ENCODE data around the gene EMC1.

Gene EMC1

DNA sequence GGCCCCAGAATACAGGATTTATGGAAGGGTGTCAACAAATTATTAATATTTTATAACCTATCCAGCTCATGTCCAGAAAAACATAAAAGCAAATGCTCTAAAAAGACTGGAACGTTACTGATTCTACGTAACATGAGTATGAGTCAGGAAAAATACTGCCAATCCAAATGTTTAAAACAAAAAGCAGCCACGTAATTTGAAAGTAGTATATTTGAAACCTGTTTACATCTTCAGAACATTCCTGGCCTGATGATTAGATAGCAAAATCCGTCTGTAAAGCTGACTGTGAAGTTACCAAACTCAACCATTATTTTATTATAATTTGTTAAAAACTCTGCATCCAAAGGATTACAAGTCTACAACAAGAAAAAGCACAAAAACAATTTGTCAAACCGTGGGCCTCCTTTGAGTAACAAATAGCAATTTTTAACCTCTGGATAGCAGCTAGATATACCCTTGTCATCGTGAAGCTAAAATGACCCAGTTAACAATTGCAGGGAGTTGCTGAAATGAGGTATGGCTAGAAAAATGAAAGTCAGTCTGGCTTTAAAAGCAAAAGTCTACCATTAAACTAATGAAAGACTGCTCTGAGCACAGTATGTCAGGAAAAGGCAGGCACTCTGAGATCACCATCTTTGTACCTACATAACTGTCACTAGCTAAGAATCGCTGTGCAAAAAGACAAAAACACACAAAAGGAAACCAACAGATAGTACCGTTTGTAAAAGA is 42.5 kb downstream of the EMC1 start:
- peak overlapping the region; percentile 68 for H3K4me2 ChIP-seq (ENCODE audit: low read length)
- no peaks in the 10 kb centered on the region for H3K27me3 ChIP-seq (ENCODE audit: control insufficient read depth, insufficient read depth, low read length)
- H2AFZ ChIP-seq: no peak overlapping the region
- peak overlapping the region; percentile 81 for H3K27ac ChIP-seq
- H3K36me3 ChIP-seq (ENCODE audit: control insufficient read depth, insufficient read depth, low read length): no peaks in the 10 kb centered on the region
- no peaks in the 10 kb centered on the region for H3K9me3 ChIP-seq (ENCODE audit: control insufficient read depth, low read length)
- H3K79me2 ChIP-seq: peaks cover 21% of the 10 kb centered on the region
- peaks cover 9% of the 10 kb centered on the region for H3K4me1 ChIP-seq
- TF ChIP-seq, protein P1, sequence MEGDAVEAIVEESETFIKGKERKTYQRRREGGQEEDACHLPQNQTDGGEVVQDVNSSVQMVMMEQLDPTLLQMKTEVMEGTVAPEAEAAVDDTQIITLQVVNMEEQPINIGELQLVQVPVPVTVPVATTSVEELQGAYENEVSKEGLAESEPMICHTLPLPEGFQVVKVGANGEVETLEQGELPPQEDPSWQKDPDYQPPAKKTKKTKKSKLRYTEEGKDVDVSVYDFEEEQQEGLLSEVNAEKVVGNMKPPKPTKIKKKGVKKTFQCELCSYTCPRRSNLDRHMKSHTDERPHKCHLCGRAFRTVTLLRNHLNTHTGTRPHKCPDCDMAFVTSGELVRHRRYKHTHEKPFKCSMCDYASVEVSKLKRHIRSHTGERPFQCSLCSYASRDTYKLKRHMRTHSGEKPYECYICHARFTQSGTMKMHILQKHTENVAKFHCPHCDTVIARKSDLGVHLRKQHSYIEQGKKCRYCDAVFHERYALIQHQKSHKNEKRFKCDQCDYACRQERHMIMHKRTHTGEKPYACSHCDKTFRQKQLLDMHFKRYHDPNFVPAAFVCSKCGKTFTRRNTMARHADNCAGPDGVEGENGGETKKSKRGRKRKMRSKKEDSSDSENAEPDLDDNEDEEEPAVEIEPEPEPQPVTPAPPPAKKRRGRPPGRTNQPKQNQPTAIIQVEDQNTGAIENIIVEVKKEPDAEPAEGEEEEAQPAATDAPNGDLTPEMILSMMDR (IDR thresholded peaks at IDR 0.05): no peak
- no peak overlapping the region for H3K9ac ChIP-seq
- peak overlapping the region; percentile 90 for H3K4me3 ChIP-seq (ENCODE audit: low read depth, low read length)

DNA sequence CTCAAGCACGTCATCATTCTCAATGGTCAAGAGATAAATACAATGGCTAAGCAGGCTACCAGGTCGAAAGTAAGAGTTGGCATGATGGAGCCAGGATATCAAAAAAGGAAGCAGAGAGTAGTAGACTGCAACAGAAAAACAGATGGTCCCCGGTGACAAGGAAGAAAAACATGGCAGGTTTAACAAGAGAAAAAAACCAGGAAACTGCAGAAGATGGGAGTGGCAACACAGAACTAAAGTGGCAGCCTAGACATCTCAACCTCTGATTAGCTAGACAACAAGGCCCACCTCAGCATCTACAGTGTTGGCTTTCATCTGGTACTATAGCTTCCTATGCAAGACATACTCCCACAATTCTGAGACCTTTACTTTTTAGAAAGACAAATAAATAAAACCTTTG is 44.4 kb downstream of the EMC1 start:
- no peak overlapping the region for H3K4me3 ChIP-seq (ENCODE audit: low read depth, low read length)
- peaks cover 25% of the 10 kb centered on the region for H3K79me2 ChIP-seq
- TF ChIP-seq, protein P1 (IDR thresholded peaks at IDR 0.05): no peak
- no peak overlapping the region for H2AFZ ChIP-seq
- H3K9me3 ChIP-seq (ENCODE audit: control insufficient read depth, low read length): no peaks in the 10 kb centered on the region
- peaks cover 9% of the 10 kb centered on the region for H3K4me1 ChIP-seq
- H3K36me3 ChIP-seq (ENCODE audit: control insufficient read depth, insufficient read depth, low read length): no peaks in the 10 kb centered on the region
- H3K27ac ChIP-seq: no peak overlapping the region
- no peaks in the 10 kb centered on the region for H3K27me3 ChIP-seq (ENCODE audit: control insufficient read depth, insufficient read depth, low read length)
- H3K9ac ChIP-seq: no peak overlapping the region
- no peak overlapping the region for H3K4me2 ChIP-seq (ENCODE audit: low read length)

DNA sequence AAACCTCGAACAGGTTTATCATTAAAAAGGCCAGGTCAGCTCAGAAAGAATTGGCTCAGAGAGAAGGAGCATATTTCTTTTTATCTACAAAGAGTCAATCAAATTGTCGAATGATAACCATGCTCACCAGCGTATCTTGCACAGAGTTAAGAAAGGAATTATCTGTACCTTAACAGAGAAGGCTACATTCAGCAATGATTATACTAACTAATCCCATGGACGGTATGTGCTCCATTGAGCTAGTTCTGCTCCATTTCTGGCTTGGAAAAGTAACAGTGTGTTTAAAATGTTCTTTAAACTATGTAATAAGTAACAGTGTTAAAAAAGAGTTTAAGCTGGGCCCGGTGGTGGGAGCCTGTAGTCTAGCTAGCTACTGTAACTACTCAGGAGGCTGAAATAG is 45.5 kb downstream of the EMC1 start:
- Histone ChIP-seq H3K36me3 (ENCODE audit: control insufficient read depth, insufficient read depth, low read length) (no peaks in the 10 kb centered on the region), H3K4me3 (ENCODE audit: low read depth, low read length) (no peak overlapping the region), H3K4me2 (ENCODE audit: low read length) (no peak overlapping the region), H3K27ac (no peak overlapping the region), H3K9ac (no peak overlapping the region), H3K9me3 (ENCODE audit: control insufficient read depth, low read length) (no peaks in the 10 kb centered on the region), H3K4me1 (peaks cover 3% of the 10 kb centered on the region), H3K27me3 (ENCODE audit: control insufficient read depth, insufficient read depth, low read length) (no peaks in the 10 kb centered on the region), H2AFZ (no peak overlapping the region), H3K79me2 (peaks cover 25% of the 10 kb centered on the region)
- TF ChIP-seq, protein P1 (IDR thresholded peaks at IDR 0.05): no peak

DNA sequence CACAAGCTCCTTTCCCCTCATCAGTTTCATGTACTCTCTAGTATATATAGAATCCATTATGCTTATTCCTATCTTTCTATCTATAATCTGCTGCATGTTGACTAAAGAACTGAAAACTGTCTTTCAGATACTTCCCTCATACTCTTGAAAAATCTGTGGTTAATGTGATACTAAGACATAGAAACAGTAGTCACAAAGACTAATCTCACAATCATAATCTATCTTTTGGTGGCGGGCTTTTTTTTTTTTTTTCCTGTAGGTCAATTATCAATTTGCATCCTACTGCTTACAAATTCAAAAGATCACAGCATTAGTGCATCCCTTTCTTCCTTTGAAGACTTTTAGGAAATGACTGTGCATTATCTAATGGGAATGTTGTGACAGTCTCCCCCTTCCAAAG is 45.9 kb downstream of the EMC1 start:
- Histone ChIP-seq H3K27ac (no peak overlapping the region), H3K79me2 (peaks cover 25% of the 10 kb centered on the region), H3K4me1 (peaks cover 3% of the 10 kb centered on the region), H3K27me3 (ENCODE audit: control insufficient read depth, insufficient read depth, low read length) (no peaks in the 10 kb centered on the region), H3K9ac (no peak overlapping the region), H3K4me2 (ENCODE audit: low read length) (no peak overlapping the region), H3K36me3 (ENCODE audit: control insufficient read depth, insufficient read depth, low read length) (no peaks in the 10 kb centered on the region), H3K9me3 (ENCODE audit: control insufficient read depth, low read length) (no peaks in the 10 kb centered on the region), H2AFZ (no peak overlapping the region), H3K4me3 (ENCODE audit: low read depth, low read length) (no peak overlapping the region)
- TF ChIP-seq, protein P1 (IDR thresholded peaks at IDR 0.05): no peak
